Right lobe of liver (tissue), 6 donors: Measurements from ENCODE around the gene CLCA1. TPM values are rescaled to one million over a fixed set of nuclear protein-coding genes. Genes with fewer than 3 reads are reported as not detected.

Experiments
- ATAC-seq, 4 donors: fragments of 200-7000 bp; cut with Tn5 transposase; one replicate each; pipeline ENCODE4 v1.9.1; 2020; ENCODE audit warnings: mild to moderate bottlenecking in 4 of 4, moderate library complexity in 4 of 4
- DNase-seq, 3 donors: peaks; one replicate each; pipeline ENCODE4 v3.0.0-alpha.2; 2020
- H3K27ac ChIP-seq, 3 donors: fragments of 200-600 bp; one replicate each; pipeline ENCODE4 v1.8.0; 2022
- H3K27me3 ChIP-seq, 2 donors: fragments of 200-600 bp; one replicate each; pipeline ENCODE4 v1.8.0; 2022
- H3K36me3 ChIP-seq, 4 donors: fragments of 200-600 bp; sonication (generic) in 1 of 4; one replicate each; pipeline versions ENCODE4 v1.5.1 to v1.8.0; 2017 to 2022; ENCODE audit warnings: control low read depth in 1 of 4
- H3K4me1 ChIP-seq, 4 donors: fragments of 200-600 bp; sonication (generic) in 1 of 4; one replicate each; pipeline versions ENCODE4 v1.5.1 to v1.8.0; 2017 to 2022; ENCODE audit warnings: control low read depth in 1 of 4
- H3K4me3 ChIP-seq, 3 donors: fragments of 200-600 bp; one replicate each; pipeline ENCODE4 v1.8.0; 2022
- H3K9me3 ChIP-seq, 4 donors: fragments of 200-600 bp; sonication (generic) in 1 of 4; one replicate each; pipeline versions ENCODE4 v1.5.1 to v1.8.0; 2017 to 2022; ENCODE audit warnings: control low read depth in 1 of 4
- CTCF ChIP-seq, 4 donors: fragments of 200-600 bp in 3 of 4; fragments of 450-650 bp in 1 of 4; IDR thresholded peaks; one replicate each; pipeline versions ENCODE4 v1.5.1 to v1.8.0; 2016 to 2022; ENCODE audit warnings: antibody characterized with exemption in 4 of 4, mild to moderate bottlenecking in 2 of 4
- POLR2A ChIP-seq: fragments of 450-650 bp; IDR thresholded peaks from one replicate; pipeline ENCODE4 v1.6.1; 2017; ENCODE audit warnings: antibody characterized with exemption, mild to moderate bottlenecking
- WGBS: methylation state at CpG from one replicate; pipeline ENCODE4 v1.1.6; 2018; ENCODE audit warnings: low coverage, low lambda C conversion rate; ENCODE audit not compliant: insufficient coverage; ENCODE audit errors: missing lambda C conversion rate; 5-methylcytosine and 5-hydroxymethylcytosine counted together
- intact Hi-C, 2 donors: fragments of 100-400 bp; cut with DNase I; formaldehyde crosslinking; loops; one replicate each; pipeline versions ENCODE4 v1.11.2 to v1.14.1; 2022
- total RNA-seq, 6 experiments: library from RNA; depleted of rRNA in 2 of 6; stranded (reverse); fragments of >200 nt in 2 of 6; fragmentation: NEBNext Ultra II Directional in 3 of 6; extraction: Animal tissue kit (Norgen Biotek cat#: 25700) in 3 of 6; gene quantifications; one replicate each; pipeline versions ENCODE4 v1.1.0 to v1.2.4, GENCODE V29; 2016 to 2023
- donor health status: DM: no; HTN: yes; CAD: no.
- donor health status: DM: no; HTN: no; CAD: no.
- donor health status: DM: no; HTN: no; CAD: no.
- donor health status: DM: no; HTN: yes; CAD: no.
- donor health status: DM: no; HTN: yes; CAD: no.

The CLCA1 gene
- total RNA-seq, 6 experiments from 2014 or later = not detected

- no peaks in the 10 kb centered on the region for H3K9me3 ChIP-seq
- intact Hi-C loops = no loop called here
- H3K4me3 ChIP-seq = no peak overlapping the region
- H3K36me3 ChIP-seq = no peaks in the 10 kb centered on the region
- H3K27ac ChIP-seq = no peak overlapping the region
- TF ChIP-seq CTCF (IDR thresholded peaks at IDR 0.05) = no peak
- no peak for TF ChIP-seq POLR2A
- H3K4me1 ChIP-seq = peaks cover 0 to 6% (median 0%) of the 10 kb centered on the region in 4 donors
- WGBS = 46% methylated on average over 4 of the region's 4 CpGs
- no peaks in the 10 kb centered on the region for H3K27me3 ChIP-seq
- DNase-seq = no peak
- ATAC-seq = no peak
Measured at GRCh38 chr1:86505564-86505902, 36.8 kb downstream of the CLCA1 start.

GRCh38 chr1:86507935-86508582 lies 39.3 kb downstream of the CLCA1 start:
- Histone ChIP-seq H3K4me1 (no peaks in the 10 kb centered on the region), H3K27me3 (no peaks in the 10 kb centered on the region), H3K9me3 (no peaks in the 10 kb centered on the region), H3K36me3 (no peaks in the 10 kb centered on the region), H3K4me3 (no peak overlapping the region), H3K27ac (no peak overlapping the region)
- WGBS = 31% methylated on average over 12 of the region's 13 CpGs
- intact Hi-C loops = no loop called here
- peak in 3 of 4 donors; percentile 40 to 50 (median 42) for ATAC-seq
- no peak for DNase-seq
- TF ChIP-seq POLR2A = no peak
- TF ChIP-seq CTCF (IDR thresholded peaks at IDR 0.05) = peak; percentile 35 to 47 (median 44)

- ATAC-seq = no peak
- intact Hi-C loops = no loop called here
Measured at GRCh38 chr1:86508583-86508969, 39.8 kb downstream of the CLCA1 start.

GRCh38 chr1:86515597-86515996 lies 46.9 kb downstream of the CLCA1 start:
- Histone ChIP-seq H3K4me3 (no peak overlapping the region), H3K27ac (no peak overlapping the region), H3K4me1 (no peaks in the 10 kb centered on the region), H3K9me3 (no peaks in the 10 kb centered on the region), H3K27me3 (no peaks in the 10 kb centered on the region), H3K36me3 (no peaks in the 10 kb centered on the region)
- intact Hi-C loops = no loop called here
- peak; percentile 45 to 71 (median 58) for ATAC-seq
- TF ChIP-seq CTCF (IDR thresholded peaks at IDR 0.05) (peak in 1 of 4 donors; percentile 19), POLR2A (no peak)
- WGBS = 36% methylated on average over 2 of the region's 2 CpGs
- no peak for DNase-seq

More at GRCh38 chr1:86508583-86508969, 39.8 kb downstream of the CLCA1 start:
- Histone ChIP-seq H3K27me3 (no peaks in the 10 kb centered on the region), H3K4me1 (no peaks in the 10 kb centered on the region), H3K9me3 (no peaks in the 10 kb centered on the region), H3K27ac (no peak overlapping the region), H3K36me3 (no peaks in the 10 kb centered on the region), H3K4me3 (no peak overlapping the region)
- TF ChIP-seq POLR2A (no peak), CTCF (IDR thresholded peaks at IDR 0.05) (no peak)
- no peak for DNase-seq
- 64% methylated on average over 2 of the region's 2 CpGs for WGBS

GRCh38 chr1:86516335-86516734 lies 47.6 kb downstream of the CLCA1 start:
- TF ChIP-seq POLR2A (no peak), CTCF (IDR thresholded peaks at IDR 0.05) (no peak)
- Histone ChIP-seq H3K9me3 (no peaks in the 10 kb centered on the region), H3K4me1 (no peaks in the 10 kb centered on the region), H3K36me3 (no peaks in the 10 kb centered on the region), H3K27ac (no peak overlapping the region), H3K4me3 (no peak overlapping the region), H3K27me3 (no peaks in the 10 kb centered on the region)
- DNase-seq = no peak
- intact Hi-C loops = no loop called here
- WGBS = 60% methylated on average over 1 of the region's 1 CpG
- no peak for ATAC-seq
